ENCODE measurements around the gene GRIN2A. TPM values are rescaled to one million over a fixed set of nuclear protein-coding genes. Genes with fewer than 3 reads are reported as not detected.

The GRIN2A gene
- total and polyA plus RNA-seq, 2 donors (not counting 3 experiments of a cell fraction or from before 2014, with no cell fraction given) = not detected

- H3K4me1 ChIP-seq (ENCODE audit: control insufficient read depth, extremely low read depth, insufficient read depth, low read length) = no peaks in the 10 kb centered on the region
- no peaks in the 10 kb centered on the region for H4K20me1 ChIP-seq (replicated peaks; ENCODE audit: control insufficient read depth, extremely low read depth, insufficient read depth, low read length)
- FAIRE-seq (no peak), DNase-seq (ENCODE audit: low read depth, low spot score) (no peak)
- CTCF ChIA-PET = no interaction called here
- H2AFZ ChIP-seq (ENCODE audit: low read depth, low read length) = no peak overlapping the region
- no peaks in the 10 kb centered on the region for H3K9me1 ChIP-seq (replicated peaks; ENCODE audit: control insufficient read depth, extremely low read depth, insufficient read depth, low read length)
- H3K27ac ChIP-seq (ENCODE audit: insufficient read depth, low read depth, low read length) = no peak overlapping the region
- dilution Hi-C loops (cut with MboI; ENCODE audit: extremely low pct_ligation_motif_present, low sequenced_read_pairs) = no loop called here
- POLR2A ChIA-PET = no interaction called here
- TF ChIP-seq MYC (IDR thresholded peaks at IDR 0.05; ENCODE audit: low read depth, low read length) (no peak), POLR2A (IDR thresholded peaks at IDR 0.05; ENCODE audit: low read depth, low read length) (no peak), CTCF (IDR thresholded peaks at IDR 0.05; ENCODE audit: extremely low read depth in 1 of 2, insufficient read depth in 1 of 2, low read depth in 1 of 2, low read length in 2 of 2) (no peak), EZH2 (IDR thresholded peaks at IDR 0.05; ENCODE audit: borderline replicate concordance, low read depth, low read length, severe bottlenecking) (no peak), JUN (IDR thresholded peaks at IDR 0.05; ENCODE audit: borderline replicate concordance, insufficient read depth, insufficient read length, low read depth) (no peak), GATA2 (IDR thresholded peaks at IDR 0.05; ENCODE audit: insufficient read depth, insufficient read length, low read depth, low read length) (no peak), FOS (IDR thresholded peaks at IDR 0.05; ENCODE audit: borderline replicate concordance, insufficient read depth, low read length) (no peak), POLR2AphosphoS5 (IDR thresholded peaks at IDR 0.05; ENCODE audit: insufficient read depth, low read depth, low read length) (no peak)
- TF ChIP-seq, protein P1, sequence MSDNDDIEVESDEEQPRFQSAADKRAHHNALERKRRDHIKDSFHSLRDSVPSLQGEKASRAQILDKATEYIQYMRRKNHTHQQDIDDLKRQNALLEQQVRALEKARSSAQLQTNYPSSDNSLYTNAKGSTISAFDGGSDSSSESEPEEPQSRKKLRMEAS (IDR thresholded peaks at IDR 0.05; ENCODE audit: insufficient read depth, insufficient read length) = no peak
- intact Hi-C loops (cut with micrococcal nuclease) = no loop called here
- no TSS peak for BruUV-seq (replicated peaks)
- no peaks in the 10 kb centered on the region for H3K79me2 ChIP-seq (ENCODE audit: control insufficient read depth, insufficient read depth, low read length)
- no peaks in the 10 kb centered on the region for H3K27me3 ChIP-seq (ENCODE audit: control insufficient read depth in 2 of 2, insufficient read depth in 2 of 2, low read length in 2 of 2)
- no peaks in the 10 kb centered on the region for H3K36me3 ChIP-seq (ENCODE audit: control insufficient read depth in 2 of 2, extremely low read depth in 1 of 2, insufficient read depth in 2 of 2, low read length in 2 of 2)
- no peak overlapping the region for H3K9ac ChIP-seq (replicated peaks; ENCODE audit: extremely low read depth, insufficient read depth, low read length)
- peaks cover 5% of the 10 kb centered on the region for H3K9me3 ChIP-seq (replicated peaks; ENCODE audit: control insufficient read depth, insufficient read depth, low read length)
- no peak overlapping the region for H3K4me3 ChIP-seq (replicated peaks in 1 of 3; ENCODE audit: insufficient read depth in 1 of 3, low read depth in 1 of 3, low read length in 3 of 3)
- no peak overlapping the region for H3K4me2 ChIP-seq (ENCODE audit: insufficient read depth, low read length)
These were observed 61.3 kb downstream of the GRIN2A start for GRCh38 chr16:10120953-10121352.
